ENCODE measurements around the gene WFS1.

The WFS1 gene

GRCh38 chr4:6326312-6327060 is 56.8 kb downstream of the WFS1 start:
- DNase-seq: no peak

GRCh38 chr4:6327220-6327917 is 57.7 kb downstream of the WFS1 start:
- peak in 1 of 2 experiments; percentile 57 for DNase-seq

- DNase-seq: no peak
Observed at GRCh38 chr4:6328526-6328925, 58.9 kb downstream of the WFS1 start.

- no peak for DNase-seq
Observed at GRCh38 chr4:6329478-6330383, 60.1 kb downstream of the WFS1 start.

- DNase-seq: no peak
Observed at GRCh38 chr4:6330384-6330767, 60.7 kb downstream of the WFS1 start.

GRCh38 chr4:6331018-6331417 is 61.4 kb downstream of the WFS1 start:
- no peak for DNase-seq

- DNase-seq: no peak
Observed at GRCh38 chr4:6331468-6331867, 61.8 kb downstream of the WFS1 start.

GRCh38 chr4:6332042-6332668 is 62.5 kb downstream of the WFS1 start:
- no peak for DNase-seq

- DNase-seq: no peak
Observed at GRCh38 chr4:6332669-6333050, 63.0 kb downstream of the WFS1 start.

- no peak for DNase-seq
Observed at GRCh38 chr4:6333301-6334202, 63.9 kb downstream of the WFS1 start.

GRCh38 chr4:6334203-6334887 is 64.7 kb downstream of the WFS1 start:
- no peak for DNase-seq

- no peak for DNase-seq
Observed at GRCh38 chr4:6335040-6335590, 65.5 kb downstream of the WFS1 start.

- DNase-seq: no peak
Observed at GRCh38 chr4:6336166-6336565, 66.5 kb downstream of the WFS1 start.

GRCh38 chr4:6337331-6337935 is 67.8 kb downstream of the WFS1 start:
- no peak for DNase-seq

GRCh38 chr4:6338175-6338950 is 68.7 kb downstream of the WFS1 start:
- DNase-seq: no peak

- DNase-seq: no peak
Observed at GRCh38 chr4:6338951-6339817, 69.5 kb downstream of the WFS1 start.

- DNase-seq: no peak
Observed at GRCh38 chr4:6339818-6340445, 70.3 kb downstream of the WFS1 start.

- DNase-seq: no peak
Observed at GRCh38 chr4:6340446-6341015, 70.9 kb downstream of the WFS1 start.

All from NCI-H446 (cell line).